WTC11 (cell line): ENCODE measurements around the gene PANX2. TPM values are rescaled to one million over a fixed set of nuclear protein-coding genes. Genes with fewer than 3 reads are reported as not detected.
A peak's percentile ranks its signal among the peaks of the same experiment; 100 is the strongest.

Experiments used
- EMX1 ChIP-seq: fragments of 250-450 bp; sonication (Bioruptor Pico); IDR thresholded peaks from 2 replicates; pipeline ENCODE4 v1.8.0; 2021; ENCODE audit warnings: mild to moderate bottlenecking
- ESRRA ChIP-seq: sonication (generic); formaldehyde crosslinking; IDR thresholded peaks from 2 replicates; pipeline ENCODE4 v1.8.1; 2022; ENCODE audit warnings: mild to moderate bottlenecking, missing genetic modification reagents, borderline replicate concordance
- FOXP1 ChIP-seq: sonication (generic); formaldehyde crosslinking; IDR thresholded peaks from 2 replicates; pipeline ENCODE4 v1.8.0; 2022; ENCODE audit warnings: missing genetic modification reagents, mild to moderate bottlenecking, moderate library complexity, borderline replicate concordance
- GRHL2 ChIP-seq: fragments of 250-450 bp; sonication (Bioruptor Pico); IDR thresholded peaks from 2 replicates; pipeline ENCODE4 v1.8.0; 2022; ENCODE audit warnings: mild to moderate bottlenecking, moderate library complexity; ENCODE audit not compliant: insufficient replicate concordance, severe bottlenecking
- NR2C2 ChIP-seq: sonication (generic); formaldehyde crosslinking; IDR thresholded peaks from 2 replicates; pipeline ENCODE4 v1.8.0; 2022; ENCODE audit warnings: mild to moderate bottlenecking, missing genetic modification reagents
- OVOL2 ChIP-seq: fragments of 250-450 bp; sonication (Bioruptor Pico); IDR thresholded peaks from 2 replicates; pipeline ENCODE4 v1.9.0; 2021; ENCODE audit warnings: mild to moderate bottlenecking, borderline replicate concordance
- ZNF396 ChIP-seq: fragments of 250-450 bp; sonication (Bioruptor Pico); IDR thresholded peaks from 2 replicates; pipeline ENCODE4 v1.8.0; 2021; ENCODE audit warnings: mild to moderate bottlenecking, moderate library complexity, borderline replicate concordance
- ZNF671 ChIP-seq: fragments of 250-450 bp; sonication (Bioruptor Pico); IDR thresholded peaks from 2 replicates; pipeline ENCODE4 v1.8.0; 2021; ENCODE audit warnings: mild to moderate bottlenecking
- total RNA-seq: library from RNA; stranded (reverse); gene quantifications from 3 replicates; pipeline ENCODE4 v1.2.3, GENCODE V29; 2021
- TF ChIP-seq, protein P1 (sequence below): sonication (generic); formaldehyde crosslinking; IDR thresholded peaks from 2 replicates; pipeline ENCODE4 v1.8.0; 2022; ENCODE audit warnings: missing genetic modification reagents
- TF ChIP-seq, protein P2 (sequence below): sonication (generic); formaldehyde crosslinking; IDR thresholded peaks from 2 replicates; pipeline ENCODE4 v1.8.0; 2022; ENCODE audit warnings: mild to moderate bottlenecking, missing genetic modification reagents
- TF ChIP-seq, protein P3 (sequence below): fragments of 200-600 bp; IDR thresholded peaks from 2 replicates; pipeline ENCODE4 v1.8.0; 2022; ENCODE audit warnings: antibody characterized with exemption
- TF ChIP-seq, protein P4 (sequence below): fragments of 250-450 bp; sonication (Bioruptor Pico); IDR thresholded peaks from 2 replicates; pipeline ENCODE4 v1.8.0; 2021; ENCODE audit warnings: mild to moderate bottlenecking
- TF ChIP-seq, protein P5 (sequence below): fragments of 250-450 bp; sonication (Bioruptor Pico); IDR thresholded peaks from 2 replicates; pipeline ENCODE4 v1.9.0; 2021; ENCODE audit warnings: mild to moderate bottlenecking
- TF ChIP-seq, protein P6 (sequence below): sonication (generic); formaldehyde crosslinking; IDR thresholded peaks from 2 replicates; pipeline ENCODE4 v1.8.0; 2023; ENCODE audit warnings: missing genetic modification reagents, mild to moderate bottlenecking, borderline replicate concordance
- TF ChIP-seq, protein P7 (sequence below): sonication (generic); formaldehyde crosslinking; IDR thresholded peaks from 2 replicates; pipeline ENCODE4 v1.8.1; 2023; ENCODE audit warnings: mild to moderate bottlenecking, moderate library complexity, missing genetic modification reagents
- TF ChIP-seq, protein P8 (sequence below): fragments of 250-450 bp; sonication (Bioruptor Pico); IDR thresholded peaks from 2 replicates; pipeline ENCODE4 v1.9.0; 2021; ENCODE audit warnings: mild to moderate bottlenecking
- TF ChIP-seq, protein P9 (sequence below): sonication (generic); formaldehyde crosslinking; conservative IDR thresholded peaks from 2 replicates; pipeline ENCODE4 v1.8.1; 2022; ENCODE audit warnings: mild to moderate bottlenecking, missing genetic modification reagents

PANX2 gene
- total RNA-seq, 1 experiment from 2014 or later, result 10.2 TPM

DNA sequence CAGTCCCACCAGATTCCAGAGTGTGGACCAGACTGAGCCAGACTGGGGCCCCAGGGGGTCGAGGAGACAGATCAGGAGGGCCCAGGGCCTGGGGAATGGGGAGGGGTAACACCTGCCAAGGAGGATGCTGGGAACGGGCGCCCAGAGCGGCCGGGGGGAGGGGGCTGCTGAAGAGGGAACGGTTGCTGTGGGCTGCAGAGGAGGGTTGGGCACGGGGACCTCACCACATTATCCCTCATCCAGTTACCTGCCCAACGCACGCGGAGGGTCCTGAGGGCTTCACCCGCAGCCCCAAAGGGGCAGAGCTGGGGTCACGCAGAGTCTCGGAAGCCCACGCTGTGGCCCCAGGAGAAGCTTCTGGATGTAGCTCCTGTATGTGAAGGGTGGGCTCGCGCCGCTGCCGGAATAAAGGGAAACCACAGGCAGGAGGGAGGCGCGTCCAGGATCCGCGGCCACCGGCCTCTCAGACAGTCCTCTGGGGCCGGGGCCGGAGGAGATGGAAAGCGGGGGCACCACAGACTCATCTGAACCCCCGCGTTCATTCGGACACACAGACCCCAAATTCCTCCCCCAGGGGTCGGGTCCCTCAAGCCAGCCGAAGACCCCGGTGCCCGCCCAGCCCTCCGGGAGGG, 29.4 kb downstream of the PANX2 start (continued):
- TF ChIP-seq, protein P1, sequence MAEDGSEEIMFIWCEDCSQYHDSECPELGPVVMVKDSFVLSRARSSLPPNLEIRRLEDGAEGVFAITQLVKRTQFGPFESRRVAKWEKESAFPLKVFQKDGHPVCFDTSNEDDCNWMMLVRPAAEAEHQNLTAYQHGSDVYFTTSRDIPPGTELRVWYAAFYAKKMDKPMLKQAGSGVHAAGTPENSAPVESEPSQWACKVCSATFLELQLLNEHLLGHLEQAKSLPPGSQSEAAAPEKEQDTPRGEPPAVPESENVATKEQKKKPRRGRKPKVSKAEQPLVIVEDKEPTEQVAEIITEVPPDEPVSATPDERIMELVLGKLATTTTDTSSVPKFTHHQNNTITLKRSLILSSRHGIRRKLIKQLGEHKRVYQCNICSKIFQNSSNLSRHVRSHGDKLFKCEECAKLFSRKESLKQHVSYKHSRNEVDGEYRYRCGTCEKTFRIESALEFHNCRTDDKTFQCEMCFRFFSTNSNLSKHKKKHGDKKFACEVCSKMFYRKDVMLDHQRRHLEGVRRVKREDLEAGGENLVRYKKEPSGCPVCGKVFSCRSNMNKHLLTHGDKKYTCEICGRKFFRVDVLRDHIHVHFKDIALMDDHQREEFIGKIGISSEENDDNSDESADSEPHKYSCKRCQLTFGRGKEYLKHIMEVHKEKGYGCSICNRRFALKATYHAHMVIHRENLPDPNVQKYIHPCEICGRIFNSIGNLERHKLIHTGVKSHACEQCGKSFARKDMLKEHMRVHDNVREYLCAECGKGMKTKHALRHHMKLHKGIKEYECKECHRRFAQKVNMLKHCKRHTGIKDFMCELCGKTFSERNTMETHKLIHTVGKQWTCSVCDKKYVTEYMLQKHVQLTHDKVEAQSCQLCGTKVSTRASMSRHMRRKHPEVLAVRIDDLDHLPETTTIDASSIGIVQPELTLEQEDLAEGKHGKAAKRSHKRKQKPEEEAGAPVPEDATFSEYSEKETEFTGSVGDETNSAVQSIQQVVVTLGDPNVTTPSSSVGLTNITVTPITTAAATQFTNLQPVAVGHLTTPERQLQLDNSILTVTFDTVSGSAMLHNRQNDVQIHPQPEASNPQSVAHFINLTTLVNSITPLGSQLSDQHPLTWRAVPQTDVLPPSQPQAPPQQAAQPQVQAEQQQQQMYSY (CRISPR knock-in tag), result no peak
- TF ChIP-seq, protein P2, sequence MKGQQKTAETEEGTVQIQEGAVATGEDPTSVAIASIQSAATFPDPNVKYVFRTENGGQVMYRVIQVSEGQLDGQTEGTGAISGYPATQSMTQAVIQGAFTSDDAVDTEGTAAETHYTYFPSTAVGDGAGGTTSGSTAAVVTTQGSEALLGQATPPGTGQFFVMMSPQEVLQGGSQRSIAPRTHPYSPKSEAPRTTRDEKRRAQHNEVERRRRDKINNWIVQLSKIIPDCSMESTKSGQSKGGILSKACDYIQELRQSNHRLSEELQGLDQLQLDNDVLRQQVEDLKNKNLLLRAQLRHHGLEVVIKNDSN (CRISPR knock-in tag), result no peak
- TF ChIP-seq NR2C2 (CRISPR knock-in tag), result no peak
- TF ChIP-seq FOXP1 (CRISPR knock-in tag), result no peak
- TF ChIP-seq, protein P3, sequence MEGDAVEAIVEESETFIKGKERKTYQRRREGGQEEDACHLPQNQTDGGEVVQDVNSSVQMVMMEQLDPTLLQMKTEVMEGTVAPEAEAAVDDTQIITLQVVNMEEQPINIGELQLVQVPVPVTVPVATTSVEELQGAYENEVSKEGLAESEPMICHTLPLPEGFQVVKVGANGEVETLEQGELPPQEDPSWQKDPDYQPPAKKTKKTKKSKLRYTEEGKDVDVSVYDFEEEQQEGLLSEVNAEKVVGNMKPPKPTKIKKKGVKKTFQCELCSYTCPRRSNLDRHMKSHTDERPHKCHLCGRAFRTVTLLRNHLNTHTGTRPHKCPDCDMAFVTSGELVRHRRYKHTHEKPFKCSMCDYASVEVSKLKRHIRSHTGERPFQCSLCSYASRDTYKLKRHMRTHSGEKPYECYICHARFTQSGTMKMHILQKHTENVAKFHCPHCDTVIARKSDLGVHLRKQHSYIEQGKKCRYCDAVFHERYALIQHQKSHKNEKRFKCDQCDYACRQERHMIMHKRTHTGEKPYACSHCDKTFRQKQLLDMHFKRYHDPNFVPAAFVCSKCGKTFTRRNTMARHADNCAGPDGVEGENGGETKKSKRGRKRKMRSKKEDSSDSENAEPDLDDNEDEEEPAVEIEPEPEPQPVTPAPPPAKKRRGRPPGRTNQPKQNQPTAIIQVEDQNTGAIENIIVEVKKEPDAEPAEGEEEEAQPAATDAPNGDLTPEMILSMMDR, result no peak
- TF ChIP-seq, protein P4, sequence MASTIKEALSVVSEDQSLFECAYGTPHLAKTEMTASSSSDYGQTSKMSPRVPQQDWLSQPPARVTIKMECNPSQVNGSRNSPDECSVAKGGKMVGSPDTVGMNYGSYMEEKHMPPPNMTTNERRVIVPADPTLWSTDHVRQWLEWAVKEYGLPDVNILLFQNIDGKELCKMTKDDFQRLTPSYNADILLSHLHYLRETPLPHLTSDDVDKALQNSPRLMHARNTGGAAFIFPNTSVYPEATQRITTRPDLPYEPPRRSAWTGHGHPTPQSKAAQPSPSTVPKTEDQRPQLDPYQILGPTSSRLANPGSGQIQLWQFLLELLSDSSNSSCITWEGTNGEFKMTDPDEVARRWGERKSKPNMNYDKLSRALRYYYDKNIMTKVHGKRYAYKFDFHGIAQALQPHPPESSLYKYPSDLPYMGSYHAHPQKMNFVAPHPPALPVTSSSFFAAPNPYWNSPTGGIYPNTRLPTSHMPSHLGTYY (CRISPR knock-in tag), result 0 out of 2 replicates have a peak, but pooled peaks have one; percentile 11
- TF ChIP-seq, protein P5, sequence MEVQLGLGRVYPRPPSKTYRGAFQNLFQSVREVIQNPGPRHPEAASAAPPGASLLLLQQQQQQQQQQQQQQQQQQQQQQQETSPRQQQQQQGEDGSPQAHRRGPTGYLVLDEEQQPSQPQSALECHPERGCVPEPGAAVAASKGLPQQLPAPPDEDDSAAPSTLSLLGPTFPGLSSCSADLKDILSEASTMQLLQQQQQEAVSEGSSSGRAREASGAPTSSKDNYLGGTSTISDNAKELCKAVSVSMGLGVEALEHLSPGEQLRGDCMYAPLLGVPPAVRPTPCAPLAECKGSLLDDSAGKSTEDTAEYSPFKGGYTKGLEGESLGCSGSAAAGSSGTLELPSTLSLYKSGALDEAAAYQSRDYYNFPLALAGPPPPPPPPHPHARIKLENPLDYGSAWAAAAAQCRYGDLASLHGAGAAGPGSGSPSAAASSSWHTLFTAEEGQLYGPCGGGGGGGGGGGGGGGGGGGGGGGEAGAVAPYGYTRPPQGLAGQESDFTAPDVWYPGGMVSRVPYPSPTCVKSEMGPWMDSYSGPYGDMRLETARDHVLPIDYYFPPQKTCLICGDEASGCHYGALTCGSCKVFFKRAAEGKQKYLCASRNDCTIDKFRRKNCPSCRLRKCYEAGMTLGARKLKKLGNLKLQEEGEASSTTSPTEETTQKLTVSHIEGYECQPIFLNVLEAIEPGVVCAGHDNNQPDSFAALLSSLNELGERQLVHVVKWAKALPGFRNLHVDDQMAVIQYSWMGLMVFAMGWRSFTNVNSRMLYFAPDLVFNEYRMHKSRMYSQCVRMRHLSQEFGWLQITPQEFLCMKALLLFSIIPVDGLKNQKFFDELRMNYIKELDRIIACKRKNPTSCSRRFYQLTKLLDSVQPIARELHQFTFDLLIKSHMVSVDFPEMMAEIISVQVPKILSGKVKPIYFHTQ (CRISPR knock-in tag), result 0 out of 2 replicates have a peak, but pooled peaks have one; percentile 41
- TF ChIP-seq, protein P6, sequence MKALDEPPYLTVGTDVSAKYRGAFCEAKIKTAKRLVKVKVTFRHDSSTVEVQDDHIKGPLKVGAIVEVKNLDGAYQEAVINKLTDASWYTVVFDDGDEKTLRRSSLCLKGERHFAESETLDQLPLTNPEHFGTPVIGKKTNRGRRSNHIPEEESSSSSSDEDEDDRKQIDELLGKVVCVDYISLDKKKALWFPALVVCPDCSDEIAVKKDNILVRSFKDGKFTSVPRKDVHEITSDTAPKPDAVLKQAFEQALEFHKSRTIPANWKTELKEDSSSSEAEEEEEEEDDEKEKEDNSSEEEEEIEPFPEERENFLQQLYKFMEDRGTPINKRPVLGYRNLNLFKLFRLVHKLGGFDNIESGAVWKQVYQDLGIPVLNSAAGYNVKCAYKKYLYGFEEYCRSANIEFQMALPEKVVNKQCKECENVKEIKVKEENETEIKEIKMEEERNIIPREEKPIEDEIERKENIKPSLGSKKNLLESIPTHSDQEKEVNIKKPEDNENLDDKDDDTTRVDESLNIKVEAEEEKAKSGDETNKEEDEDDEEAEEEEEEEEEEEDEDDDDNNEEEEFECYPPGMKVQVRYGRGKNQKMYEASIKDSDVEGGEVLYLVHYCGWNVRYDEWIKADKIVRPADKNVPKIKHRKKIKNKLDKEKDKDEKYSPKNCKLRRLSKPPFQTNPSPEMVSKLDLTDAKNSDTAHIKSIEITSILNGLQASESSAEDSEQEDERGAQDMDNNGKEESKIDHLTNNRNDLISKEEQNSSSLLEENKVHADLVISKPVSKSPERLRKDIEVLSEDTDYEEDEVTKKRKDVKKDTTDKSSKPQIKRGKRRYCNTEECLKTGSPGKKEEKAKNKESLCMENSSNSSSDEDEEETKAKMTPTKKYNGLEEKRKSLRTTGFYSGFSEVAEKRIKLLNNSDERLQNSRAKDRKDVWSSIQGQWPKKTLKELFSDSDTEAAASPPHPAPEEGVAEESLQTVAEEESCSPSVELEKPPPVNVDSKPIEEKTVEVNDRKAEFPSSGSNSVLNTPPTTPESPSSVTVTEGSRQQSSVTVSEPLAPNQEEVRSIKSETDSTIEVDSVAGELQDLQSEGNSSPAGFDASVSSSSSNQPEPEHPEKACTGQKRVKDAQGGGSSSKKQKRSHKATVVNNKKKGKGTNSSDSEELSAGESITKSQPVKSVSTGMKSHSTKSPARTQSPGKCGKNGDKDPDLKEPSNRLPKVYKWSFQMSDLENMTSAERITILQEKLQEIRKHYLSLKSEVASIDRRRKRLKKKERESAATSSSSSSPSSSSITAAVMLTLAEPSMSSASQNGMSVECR (CRISPR knock-in tag), result 0 out of 2 replicates have a peak, but pooled peaks have one; percentile 23
- TF ChIP-seq ESRRA (CRISPR knock-in tag), result 0 out of 2 replicates have a peak, but pooled peaks have one; percentile 39
- TF ChIP-seq EMX1 (CRISPR knock-in tag), result 0 out of 2 replicates have a peak, but pooled peaks have one; percentile 63
- TF ChIP-seq, protein P7, sequence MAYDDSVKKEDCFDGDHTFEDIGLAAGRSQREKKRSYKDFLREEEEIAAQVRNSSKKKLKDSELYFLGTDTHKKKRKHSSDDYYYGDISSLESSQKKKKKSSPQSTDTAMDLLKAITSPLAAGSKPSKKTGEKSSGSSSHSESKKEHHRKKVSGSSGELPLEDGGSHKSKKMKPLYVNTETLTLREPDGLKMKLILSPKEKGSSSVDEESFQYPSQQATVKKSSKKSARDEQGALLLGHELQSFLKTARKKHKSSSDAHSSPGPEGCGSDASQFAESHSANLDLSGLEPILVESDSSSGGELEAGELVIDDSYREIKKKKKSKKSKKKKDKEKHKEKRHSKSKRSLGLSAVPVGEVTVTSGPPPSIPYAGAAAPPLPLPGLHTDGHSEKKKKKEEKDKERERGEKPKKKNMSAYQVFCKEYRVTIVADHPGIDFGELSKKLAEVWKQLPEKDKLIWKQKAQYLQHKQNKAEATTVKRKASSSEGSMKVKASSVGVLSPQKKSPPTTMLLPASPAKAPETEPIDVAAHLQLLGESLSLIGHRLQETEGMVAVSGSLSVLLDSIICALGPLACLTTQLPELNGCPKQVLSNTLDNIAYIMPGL (CRISPR knock-in tag), result no peak
- TF ChIP-seq GRHL2 (CRISPR knock-in tag), result no peak
- no peak for TF ChIP-seq OVOL2 (CRISPR knock-in tag)
- TF ChIP-seq, protein P8, sequence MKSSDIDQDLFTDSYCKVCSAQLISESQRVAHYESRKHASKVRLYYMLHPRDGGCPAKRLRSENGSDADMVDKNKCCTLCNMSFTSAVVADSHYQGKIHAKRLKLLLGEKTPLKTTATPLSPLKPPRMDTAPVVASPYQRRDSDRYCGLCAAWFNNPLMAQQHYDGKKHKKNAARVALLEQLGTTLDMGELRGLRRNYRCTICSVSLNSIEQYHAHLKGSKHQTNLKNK, result no peak
- no peak for TF ChIP-seq ZNF396
- TF ChIP-seq ZNF671 (CRISPR knock-in tag), result no peak
- TF ChIP-seq, protein P9, sequence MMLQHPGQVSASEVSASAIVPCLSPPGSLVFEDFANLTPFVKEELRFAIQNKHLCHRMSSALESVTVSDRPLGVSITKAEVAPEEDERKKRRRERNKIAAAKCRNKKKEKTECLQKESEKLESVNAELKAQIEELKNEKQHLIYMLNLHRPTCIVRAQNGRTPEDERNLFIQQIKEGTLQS (CRISPR knock-in tag), result no peak
